D341Med (cell line): ENCODE data around the gene TPH2.
A peak's percentile ranks its signal among the peaks of the same experiment; 100 is the strongest.

ENCODE experiments used
- DNase-seq: peaks from one replicate; pipeline ENCODE4 v3.0.0; 2012; ENCODE audit warnings: low spot score

Gene TPH2

DNA sequence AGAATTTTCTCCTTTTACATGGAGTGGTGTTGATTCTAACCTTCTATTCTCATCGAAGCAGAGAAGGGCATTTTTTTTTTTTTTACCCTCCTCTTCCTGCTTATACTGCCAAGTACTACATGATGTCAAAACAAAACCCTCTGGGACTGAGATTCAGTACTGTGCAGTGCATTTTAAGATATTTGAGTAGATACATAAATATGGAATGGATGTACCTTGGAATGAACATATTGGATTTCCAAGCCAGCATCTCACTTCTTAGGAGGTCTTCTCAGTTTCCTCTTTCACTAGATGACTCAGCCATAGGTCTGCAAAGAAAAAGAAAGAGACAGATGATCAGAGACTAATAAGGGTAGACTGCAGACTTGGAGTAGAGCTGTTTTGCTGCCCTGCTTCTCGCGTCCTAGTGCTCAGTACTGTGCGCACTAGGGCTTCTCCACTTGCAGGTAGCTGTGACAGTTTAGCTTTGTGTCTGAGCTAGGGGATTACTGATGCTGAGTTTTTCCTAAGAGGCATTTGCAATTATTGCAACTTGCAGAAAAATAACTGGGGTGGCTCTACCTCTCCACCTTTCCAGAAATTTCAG, 20.4 kb downstream of the TPH2 start:
- DNase-seq: no peak

DNA sequence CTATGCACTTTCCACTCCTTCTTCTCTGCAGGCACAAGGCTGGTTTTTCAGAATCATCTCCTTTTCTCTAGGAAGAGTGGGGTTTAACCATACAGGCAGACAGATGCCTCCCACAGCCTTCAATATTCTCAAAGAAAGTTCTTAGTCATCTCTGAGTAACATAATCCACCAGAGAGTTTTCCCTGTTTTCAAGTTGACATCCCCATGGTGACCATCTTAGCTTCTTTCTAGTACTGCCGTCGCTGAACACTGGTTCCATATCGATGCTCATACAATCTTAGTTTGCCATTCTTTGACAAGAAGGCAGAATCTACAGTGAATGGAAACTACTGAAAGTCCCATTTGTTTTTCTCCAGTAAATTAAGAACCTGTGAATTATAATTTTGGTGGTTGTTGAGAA, 28.6 kb downstream of the TPH2 start:
- DNase-seq: no peak

DNA sequence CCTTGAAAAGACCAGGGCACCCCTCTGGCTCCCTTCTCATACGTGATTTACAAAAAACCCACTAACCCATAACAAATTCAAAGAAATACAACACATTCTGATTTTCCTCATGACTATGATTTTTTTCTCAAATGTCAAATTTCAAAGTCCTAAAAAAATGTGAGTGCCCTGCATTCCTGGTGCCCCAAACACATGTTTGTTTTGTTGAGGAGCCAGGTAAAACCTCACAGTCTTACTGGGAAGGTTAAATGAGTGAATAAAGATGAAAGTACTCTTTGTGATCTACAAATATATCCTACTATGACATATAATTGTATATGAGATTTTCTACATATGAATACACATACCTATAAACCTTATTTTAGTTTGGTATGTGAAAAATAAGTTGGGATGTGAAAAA, 30.7 kb downstream of the TPH2 start:
- no peak for DNase-seq

DNA sequence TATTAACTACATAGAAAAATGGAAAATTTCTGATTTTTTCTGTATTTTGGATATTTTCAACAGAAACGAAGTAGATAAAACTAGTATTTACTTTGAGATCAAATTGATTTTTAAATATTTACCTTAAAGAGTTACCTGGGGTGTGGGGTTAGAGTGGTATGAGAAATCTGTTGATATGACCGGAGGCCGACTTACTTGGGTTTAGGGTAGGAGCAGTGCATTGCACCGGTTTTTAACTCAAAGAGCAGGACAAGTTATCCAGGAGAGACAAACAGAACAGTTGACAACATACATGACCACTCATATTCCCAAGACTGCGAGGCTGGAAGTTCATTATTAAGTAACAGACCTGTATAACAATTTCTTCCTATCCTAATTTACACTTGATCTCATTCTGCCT, 31.4 kb downstream of the TPH2 start:
- no peak for DNase-seq

DNA sequence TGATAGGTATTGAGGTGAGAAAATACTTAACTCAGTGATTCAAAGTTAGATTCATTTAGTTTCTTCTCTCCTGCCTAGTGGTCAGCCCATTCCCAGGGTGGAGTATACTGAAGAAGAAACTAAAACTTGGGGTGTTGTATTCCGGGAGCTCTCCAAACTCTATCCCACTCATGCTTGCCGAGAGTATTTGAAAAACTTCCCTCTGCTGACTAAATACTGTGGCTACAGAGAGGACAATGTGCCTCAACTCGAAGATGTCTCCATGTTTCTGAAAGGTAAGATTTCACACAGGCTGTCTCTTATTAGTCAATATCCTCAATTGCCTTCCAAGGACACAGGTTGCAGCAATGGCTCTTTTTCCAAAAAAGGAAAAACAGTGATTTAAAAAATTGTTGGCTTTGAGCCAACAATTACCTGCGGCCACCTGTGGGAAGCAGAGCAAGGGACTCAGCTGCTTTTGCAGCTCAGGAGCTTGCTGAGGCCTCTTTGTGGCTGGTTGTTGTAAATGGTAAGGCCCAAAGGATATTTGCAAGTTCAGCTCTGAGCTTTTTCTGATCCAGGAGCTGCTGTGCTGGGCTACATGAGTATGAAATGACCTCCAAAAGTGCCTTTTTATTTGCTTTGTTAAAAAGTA, 33.9 kb downstream of the TPH2 start:
- DNase-seq: no peak

DNA sequence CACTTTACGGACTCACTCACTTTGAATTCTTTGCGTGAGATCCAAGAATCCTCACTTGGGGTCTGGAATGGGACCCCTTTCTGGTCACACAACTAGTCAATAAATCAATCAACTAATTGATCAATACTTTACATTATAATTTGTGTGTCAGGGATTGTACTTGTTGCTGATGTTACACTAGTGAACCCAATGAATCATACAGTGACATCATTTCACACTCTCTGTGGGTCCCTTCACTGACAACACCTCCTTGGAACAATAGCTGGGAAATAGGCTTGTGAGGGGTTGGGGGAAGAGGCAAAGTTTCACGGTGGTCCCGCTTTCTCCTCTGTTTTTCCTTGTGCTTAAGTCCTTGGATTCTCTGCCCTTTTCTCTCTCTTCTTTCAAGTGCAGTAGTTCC, 35.0 kb downstream of the TPH2 start:
- no peak for DNase-seq

DNA sequence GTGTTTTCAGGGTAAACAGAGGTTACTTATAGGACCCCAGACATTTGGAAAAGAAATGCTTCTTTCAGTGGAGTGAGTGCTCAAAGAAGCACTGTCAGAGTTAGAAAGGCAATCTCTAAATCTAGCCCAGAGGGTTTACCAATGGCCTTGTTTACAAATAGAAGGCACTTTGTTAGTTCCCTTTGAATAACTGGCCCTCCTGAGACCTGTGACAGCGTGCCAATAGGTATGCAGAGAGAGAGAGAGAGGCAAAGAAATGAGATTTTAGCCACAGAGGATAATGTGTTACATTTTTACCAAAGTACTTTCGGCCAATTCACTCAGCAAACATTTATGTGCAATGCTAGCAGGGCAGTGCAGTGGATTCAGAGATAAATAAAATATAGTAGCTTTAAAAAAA, 41.9 kb downstream of the TPH2 start:
- DNase-seq: no peak

DNA sequence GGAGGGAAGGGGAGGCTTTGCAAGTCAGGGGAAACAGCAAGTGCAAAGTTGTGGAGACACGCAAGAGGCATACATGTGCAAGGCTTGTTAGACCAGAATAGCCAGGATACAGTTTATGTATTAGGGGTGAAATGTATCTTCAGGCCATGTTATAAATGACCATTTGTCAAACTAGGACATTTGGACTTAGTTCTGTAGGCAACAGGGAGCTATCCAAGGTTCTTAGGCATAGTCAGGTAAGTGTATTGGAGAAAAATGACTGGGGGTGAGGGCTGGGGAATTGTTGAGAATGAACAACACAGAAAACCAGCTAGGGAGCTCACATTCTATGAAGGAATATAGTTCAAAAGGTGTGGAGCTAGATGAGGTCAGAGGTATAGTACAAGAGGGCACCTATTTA, 42.5 kb downstream of the TPH2 start:
- no peak for DNase-seq

DNA sequence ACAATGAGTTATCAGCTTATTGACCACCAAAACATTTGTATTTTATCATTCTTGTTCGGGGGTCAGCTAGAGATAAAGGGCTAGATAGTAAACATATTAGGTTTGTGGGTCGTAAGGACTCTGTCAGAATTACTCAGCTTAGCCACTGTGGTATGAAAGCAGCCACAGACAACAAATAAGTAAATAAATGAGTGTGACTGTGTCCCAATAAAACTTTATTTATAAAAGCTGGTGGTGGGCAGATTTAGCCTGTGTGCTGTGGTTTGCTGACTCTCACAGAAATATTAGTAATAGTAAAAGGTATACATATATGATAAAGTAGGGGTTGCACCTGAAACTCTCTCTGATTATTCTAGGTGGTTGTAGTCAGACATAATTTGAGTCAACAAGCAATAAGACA, 56.1 kb downstream of the TPH2 start:
- DNase-seq: no peak

DNA sequence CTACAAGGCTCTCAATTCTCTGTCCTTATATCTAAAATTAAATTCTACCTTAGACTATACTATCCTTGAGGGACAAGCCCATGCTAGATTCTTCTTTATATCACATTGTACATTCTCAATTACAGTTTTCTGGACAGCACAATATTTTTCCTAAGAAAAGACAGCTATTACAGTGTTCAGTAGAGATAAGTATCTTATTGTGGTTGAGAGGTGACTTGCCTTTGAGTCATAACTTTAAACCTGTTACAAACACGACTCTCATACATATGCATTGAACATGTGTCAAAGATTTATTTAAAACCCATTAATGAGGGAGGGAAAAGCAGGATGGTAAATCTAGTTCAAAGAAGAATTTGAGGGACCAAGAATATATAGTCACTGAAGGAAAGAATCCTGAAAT, 61.1 kb downstream of the TPH2 start:
- no peak for DNase-seq

DNA sequence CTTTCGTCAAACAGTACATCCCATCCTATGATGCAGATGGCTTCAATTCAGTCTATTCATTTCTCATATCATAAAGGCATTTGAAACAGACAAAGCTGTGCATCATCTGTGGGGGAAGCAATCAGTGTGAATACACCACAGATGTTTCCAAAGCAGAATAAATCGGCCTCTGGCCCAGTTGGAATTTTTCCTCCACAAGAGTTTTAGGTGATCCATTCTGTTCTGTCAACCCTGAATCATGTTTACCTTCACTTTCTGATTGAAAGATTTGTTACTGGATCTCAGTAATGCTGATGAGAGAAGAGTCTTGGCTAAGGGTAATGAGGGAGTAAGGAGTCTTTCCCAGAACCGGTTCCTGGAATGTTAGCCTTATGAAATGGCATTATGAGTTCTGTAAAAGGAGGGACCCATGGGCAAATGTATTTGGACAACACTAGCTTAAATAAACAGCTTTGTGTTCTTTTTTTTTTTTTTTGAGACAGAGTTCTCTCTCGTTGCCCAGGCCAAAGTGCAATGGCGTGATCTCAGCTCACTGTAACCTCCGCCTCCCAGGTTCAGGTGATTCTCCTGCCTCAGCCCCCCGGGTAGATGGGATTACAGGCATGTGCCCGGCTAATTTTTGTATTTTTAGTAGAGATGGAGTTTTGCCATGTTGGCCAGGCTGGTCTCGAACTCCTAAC, 62.5 kb downstream of the TPH2 start:
- DNase-seq: no peak

DNA sequence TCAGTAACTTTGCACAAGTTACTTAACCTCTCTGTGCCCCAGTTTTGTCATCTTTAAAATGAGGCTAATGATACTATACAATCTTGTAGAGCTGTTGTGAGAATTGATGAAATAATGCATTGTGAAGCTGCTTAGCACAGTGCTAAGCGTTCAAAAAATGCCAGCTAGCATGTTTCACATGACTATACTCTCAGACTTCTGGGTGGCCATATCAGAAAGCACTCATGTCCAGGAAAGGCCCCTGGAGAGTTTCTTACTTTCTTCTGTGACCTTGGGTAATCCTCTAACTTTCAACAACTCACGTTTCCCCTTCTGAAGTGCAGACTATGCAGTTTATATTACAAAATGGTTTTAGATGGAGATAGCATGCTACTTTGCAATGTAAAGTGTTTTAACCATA, 68.1 kb downstream of the TPH2 start:
- DNase-seq: no peak

DNA sequence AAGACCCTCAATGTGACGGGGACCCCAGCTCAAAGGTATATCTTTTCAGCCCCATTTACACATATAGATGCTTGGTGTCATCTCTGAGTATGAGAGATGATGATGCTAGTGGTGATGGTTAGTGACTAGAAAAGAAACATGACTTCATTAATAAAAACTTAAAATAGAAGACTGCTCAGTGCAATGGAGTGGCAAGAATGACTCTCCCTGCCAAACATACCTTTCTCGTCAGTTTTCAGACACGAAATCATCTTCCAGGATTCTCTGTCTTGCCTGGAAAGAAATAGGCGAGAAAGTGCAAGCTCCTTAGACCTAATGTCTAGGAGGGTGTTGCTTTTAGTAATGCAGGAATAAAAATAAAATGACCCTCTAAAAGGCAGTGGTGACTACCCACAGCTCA, 71.7 kb downstream of the TPH2 start:
- no peak for DNase-seq

DNA sequence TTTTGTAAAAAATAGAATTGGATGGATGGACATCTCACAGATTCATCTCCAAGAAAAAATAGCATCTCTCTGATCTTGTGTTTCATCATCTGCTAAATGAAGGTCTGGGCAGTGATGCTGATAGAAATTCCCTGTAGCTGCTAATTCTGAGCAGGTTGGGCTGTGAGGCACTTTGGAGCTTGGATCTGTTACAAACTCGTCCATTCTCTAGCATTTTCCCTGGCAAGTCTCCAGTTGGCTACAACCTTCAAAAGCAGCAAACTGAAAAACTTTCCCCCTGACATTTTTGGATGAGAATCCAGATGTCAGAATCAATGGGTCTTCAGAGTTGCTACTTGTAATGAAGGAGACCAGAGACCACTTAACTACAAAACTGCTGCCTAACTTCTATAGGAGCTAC, 72.7 kb downstream of the TPH2 start:
- DNase-seq: no peak

DNA sequence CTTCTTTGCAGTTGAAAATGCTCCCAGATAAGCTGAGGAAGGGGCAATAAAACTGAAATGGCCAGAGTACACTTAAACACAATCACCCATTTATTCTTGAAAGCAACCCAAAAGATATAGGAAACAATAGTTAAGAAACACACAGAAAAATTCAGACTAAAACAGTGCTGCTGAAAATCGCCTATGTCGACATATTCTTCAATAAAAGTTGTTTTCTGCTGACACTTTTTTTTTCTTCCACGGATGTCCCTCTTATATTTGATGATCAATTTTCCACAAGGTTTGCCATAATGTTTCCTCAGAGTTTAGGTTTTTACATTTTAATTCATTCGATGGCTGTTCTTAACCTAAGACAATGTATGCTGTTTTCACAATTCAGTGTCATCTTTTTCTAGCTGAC, 74.2 kb downstream of the TPH2 start:
- no peak for DNase-seq

DNA sequence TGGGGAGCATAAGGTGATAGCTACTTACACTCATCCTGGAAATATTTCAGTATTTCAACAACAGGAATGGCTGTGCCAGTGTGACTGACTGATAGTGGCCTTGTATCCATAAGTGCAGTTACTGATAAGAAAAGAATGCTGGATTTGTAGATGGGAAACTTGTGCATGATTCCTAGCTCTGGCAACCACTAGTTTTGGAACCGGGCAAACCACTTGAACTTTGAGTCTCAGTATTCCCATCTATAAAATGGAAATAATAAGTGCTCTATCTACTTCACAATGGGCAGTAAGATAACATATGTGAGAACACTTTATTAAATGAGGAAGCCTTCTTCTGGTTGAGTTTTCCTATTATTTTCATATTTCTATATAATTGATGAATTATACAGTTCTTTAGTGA, 77.2 kb downstream of the TPH2 start:
- no peak for DNase-seq

DNA sequence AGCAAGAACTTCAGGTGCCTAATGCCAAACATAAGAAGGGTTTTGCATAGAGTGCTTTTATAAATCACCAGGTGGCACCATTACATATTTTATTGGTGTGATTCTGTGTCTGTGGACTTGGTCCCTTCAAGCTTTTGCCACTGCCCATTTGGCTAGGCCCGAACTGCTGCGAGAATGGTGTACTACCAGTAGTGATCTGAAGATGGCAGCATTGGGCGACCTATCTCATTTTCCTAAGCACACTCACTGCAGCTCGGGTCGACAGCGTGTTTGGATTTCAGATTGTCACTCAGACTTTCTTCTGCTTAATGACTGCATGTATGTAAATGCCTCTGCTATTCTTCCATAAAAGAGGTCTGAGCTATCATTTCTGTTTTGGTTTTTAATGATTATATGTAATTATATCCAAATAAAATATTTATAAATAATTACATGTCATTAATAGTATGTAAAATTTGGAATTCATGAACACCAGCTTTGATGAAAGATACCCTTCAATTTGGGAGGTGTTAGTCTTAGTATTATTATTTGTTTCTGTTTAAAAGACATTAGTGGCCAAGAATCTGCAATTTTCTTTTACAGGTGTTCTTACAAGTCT, 78.5 kb downstream of the TPH2 start:
- DNase-seq: peak; percentile 82

DNA sequence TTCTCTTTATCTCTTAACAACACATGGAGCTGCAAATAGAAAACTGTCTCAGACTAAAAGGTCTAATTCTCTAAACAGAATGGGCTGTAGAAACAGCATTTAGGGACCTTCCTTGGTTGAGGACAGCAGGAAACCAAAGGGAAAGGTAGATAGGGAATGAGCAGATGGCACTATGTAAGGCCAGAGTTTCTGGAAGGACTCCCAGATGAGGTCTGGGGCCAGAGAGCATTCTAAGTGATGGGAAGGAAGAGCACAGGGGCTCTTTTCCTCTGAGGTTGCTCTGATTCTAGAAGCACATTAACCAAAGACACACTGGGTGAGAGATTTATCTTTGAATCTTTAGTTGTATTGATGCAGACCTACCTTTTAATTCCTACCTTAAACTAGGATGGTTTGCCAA, 79.4 kb downstream of the TPH2 start:
- DNase-seq: no peak

DNA sequence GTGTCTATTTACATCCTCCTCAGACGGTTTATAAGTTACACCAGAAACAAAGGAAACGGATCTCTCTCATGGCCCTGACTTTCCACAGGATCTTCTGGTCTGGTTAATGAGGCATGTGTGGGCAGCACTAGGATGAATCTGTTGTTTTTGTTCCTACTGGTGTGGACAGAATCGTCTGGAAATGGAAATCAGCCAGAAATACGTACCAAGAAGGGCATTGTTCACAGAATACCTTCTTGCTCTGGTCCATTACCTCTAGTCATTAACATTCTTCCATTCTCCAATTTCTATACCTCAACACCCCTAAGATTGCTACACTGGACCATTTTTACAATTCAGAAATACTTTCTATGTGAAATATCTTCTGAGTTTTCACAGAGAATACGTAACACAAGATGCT, 86.0 kb downstream of the TPH2 start:
- no peak for DNase-seq

DNA sequence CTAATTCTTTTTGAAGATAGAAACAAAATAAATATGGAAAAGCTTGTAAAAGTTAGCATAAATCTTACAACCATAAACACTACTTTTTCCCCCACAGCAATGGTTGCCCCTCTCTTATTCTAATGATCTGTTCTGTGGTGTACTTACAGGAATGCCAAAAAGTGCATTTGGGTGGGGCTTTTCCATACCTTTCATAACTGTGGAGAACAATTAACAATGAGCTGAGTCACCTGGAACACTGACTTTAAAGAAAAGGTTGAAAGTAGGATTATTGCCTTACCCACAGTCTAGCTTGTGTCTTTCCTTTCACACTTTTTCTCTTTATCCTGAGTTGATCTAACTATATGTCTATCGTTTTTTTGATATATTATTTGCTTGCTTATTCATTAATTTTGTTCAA, 86.9 kb downstream of the TPH2 start:
- DNase-seq: no peak

DNA sequence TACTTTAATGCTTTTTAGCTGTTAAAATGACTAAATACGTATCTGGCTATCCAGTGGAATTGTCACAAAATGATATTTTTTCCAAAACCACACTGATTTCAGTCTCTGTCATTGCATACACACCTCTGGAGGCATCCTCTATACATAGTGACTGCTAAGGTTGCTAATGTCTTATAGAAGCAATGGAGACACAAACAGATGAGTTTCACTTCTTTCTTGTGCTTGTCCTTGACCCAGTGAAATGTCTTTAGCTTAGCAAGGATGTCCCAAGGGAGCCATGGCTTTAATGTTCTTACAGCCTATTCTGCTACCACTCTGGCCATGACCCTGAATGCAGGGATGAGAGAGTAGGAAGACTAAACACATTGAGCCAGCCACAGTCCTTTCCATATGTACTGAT, 90.3 kb downstream of the TPH2 start:
- DNase-seq: no peak

DNA sequence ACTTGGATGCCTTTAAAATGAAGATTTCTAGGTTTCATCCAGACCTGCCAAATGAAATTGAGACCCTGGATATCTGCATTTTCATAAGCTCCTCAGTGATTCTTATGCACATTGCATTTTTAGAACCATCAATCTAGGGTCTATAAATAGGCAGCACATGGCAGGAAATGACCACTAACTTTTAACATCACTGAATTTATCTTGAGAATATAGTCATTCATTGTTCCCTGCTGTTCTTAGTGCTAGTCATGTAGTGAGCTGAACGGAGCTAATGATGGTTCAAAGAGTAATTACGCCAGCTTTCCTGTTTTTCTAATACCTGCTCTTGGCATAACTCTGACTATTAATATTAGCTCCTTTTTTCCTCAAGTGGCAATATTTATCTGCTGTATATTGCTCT, 91.6 kb downstream of the TPH2 start:
- DNase-seq: no peak

DNA sequence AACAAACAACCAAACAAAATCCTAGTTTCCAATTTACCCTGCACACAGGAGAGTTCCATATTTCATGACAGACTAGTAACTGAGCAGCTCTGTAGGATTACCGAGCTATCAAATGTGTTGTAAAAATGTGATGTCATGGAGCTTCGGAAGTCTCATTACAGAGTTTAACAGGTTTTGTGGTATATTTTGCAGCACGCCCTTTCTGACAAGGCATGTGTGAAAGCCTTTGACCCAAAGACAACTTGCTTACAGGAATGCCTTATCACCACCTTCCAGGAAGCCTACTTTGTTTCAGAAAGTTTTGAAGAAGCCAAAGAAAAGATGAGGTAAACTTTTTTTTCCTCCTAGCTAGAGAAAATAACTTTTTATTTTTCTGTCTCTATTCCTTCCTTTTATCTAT, 92.4 kb downstream of the TPH2 start:
- no peak for DNase-seq

DNA sequence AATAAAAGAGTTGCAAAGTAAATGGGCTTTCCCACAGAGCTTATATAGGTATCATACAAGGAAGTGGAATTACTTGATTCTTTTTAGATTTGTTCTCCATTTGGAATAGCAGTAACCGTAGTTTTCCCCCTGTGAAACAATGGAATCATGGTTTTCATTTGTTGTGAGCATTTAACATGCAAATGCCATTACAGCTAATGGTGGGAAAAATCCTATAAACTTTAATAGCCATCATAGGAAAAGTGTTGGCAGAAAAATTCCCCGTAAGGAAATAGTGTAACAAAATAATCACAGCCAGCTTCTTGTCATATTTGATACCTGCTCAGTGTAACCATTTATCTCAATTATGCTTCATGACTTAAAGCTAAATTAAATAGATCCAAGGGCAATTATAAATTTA, 95.3 kb downstream of the TPH2 start:
- no peak for DNase-seq
